Mesenchymal stem cell (in vitro differentiated cells and primary cell): ENCODE data around the gene ANKRA2. TPM values are rescaled to one million over a fixed set of nuclear protein-coding genes. Genes with fewer than 3 reads are reported as not detected.
A peak's percentile ranks its signal among the peaks of the same experiment; 100 is the strongest.

ENCODE experiments used
- DNase-seq: peaks from one replicate; pipeline ENCODE4 v3.0.0-alpha.2; 2013
- H2AFZ ChIP-seq: one replicate; pipeline ENCODE4 v1.6.1; 2013; ENCODE audit warnings: low read depth, mild to moderate bottlenecking, control low read depth, inconsistent platforms, low read length, moderate library complexity
- H2AK5ac ChIP-seq: 2 replicates; pipeline ENCODE4 v1.6.1; 2013; ENCODE audit warnings: low read length, moderate library complexity, mild to moderate bottlenecking, inconsistent platforms; ENCODE audit not compliant: severe bottlenecking
- H2BK120ac ChIP-seq: one replicate; pipeline ENCODE4 v1.6.1; 2013; ENCODE audit warnings: low read depth, mild to moderate bottlenecking, inconsistent platforms, low read length, moderate library complexity
- H2BK12ac ChIP-seq, 2 experiments: one replicate each; pipeline ENCODE4 v1.6.1; 2013; ENCODE audit warnings: inconsistent platforms in 2 of 2, low read length in 2 of 2, mild to moderate bottlenecking in 2 of 2, moderate library complexity in 2 of 2, control low read depth in 1 of 2
- H2BK15ac ChIP-seq: one replicate; pipeline ENCODE4 v1.6.1; 2013; ENCODE audit warnings: mild to moderate bottlenecking, low read depth, inconsistent platforms; ENCODE audit not compliant: poor library complexity, severe bottlenecking
- H2BK5ac ChIP-seq: 2 replicates; pipeline ENCODE4 v1.6.1; 2013; ENCODE audit warnings: low read depth, mild to moderate bottlenecking, low read length, control low read depth, inconsistent platforms; ENCODE audit not compliant: poor library complexity, severe bottlenecking
- H3K14ac ChIP-seq, 2 experiments: one replicate each; pipeline ENCODE4 v1.6.1; 2013; ENCODE audit warnings: inconsistent platforms in 2 of 2, low read length in 2 of 2, control low read depth in 1 of 2, mild to moderate bottlenecking in 1 of 2, moderate library complexity in 1 of 2
- H3K18ac ChIP-seq, 2 experiments: one replicate each; pipeline ENCODE4 v1.6.1; 2013; ENCODE audit warnings: inconsistent platforms in 2 of 2, low read length in 2 of 2, control low read depth in 1 of 2, low read depth in 1 of 2, mild to moderate bottlenecking in 1 of 2
- H3K23ac ChIP-seq, 2 experiments: one replicate each; pipeline ENCODE4 v1.6.1; 2013; ENCODE audit warnings: inconsistent platforms in 2 of 2, low read length in 2 of 2, mild to moderate bottlenecking in 2 of 2, moderate library complexity in 2 of 2, control low read depth in 1 of 2
- H3K27ac ChIP-seq: 2 replicates; pipeline ENCODE4 v1.5.1; 2013; ENCODE audit warnings: mild to moderate bottlenecking, moderate library complexity, low read length, control low read depth, inconsistent platforms; ENCODE audit not compliant: poor library complexity, severe bottlenecking
- H3K27me3 ChIP-seq, 2 experiments: 2 replicates each; pipeline versions ENCODE4 v1.6.1 to v1.7.0; 2013; ENCODE audit warnings: low read length in 2 of 2, mild to moderate bottlenecking in 2 of 2, moderate library complexity in 2 of 2, control low read depth in 1 of 2, inconsistent platforms in 1 of 2; ENCODE audit not compliant: control insufficient read depth in 1 of 2, insufficient read depth in 1 of 2
- H3K36me3 ChIP-seq, 2 experiments: 2 replicates each; pipeline versions ENCODE4 v1.6.1 to v1.7.0; 2013; ENCODE audit warnings: low read length in 2 of 2, control low read depth in 1 of 2, inconsistent platforms in 1 of 2, low read depth in 1 of 2, mild to moderate bottlenecking in 1 of 2; ENCODE audit not compliant: insufficient read depth in 2 of 2, control insufficient read depth in 1 of 2
- H3K4ac ChIP-seq, 2 experiments: one replicate each; pipeline ENCODE4 v1.6.1; 2013; ENCODE audit warnings: inconsistent platforms in 2 of 2, low read length in 2 of 2, mild to moderate bottlenecking in 2 of 2, moderate library complexity in 2 of 2, control low read depth in 1 of 2, low read depth in 1 of 2
- H3K4me1 ChIP-seq: 2 replicates; pipeline ENCODE4 v1.6.1; 2013; ENCODE audit warnings: low read depth, low read length, control low read depth; ENCODE audit not compliant: control insufficient read depth, insufficient read depth
- H3K4me2 ChIP-seq: 2 replicates; pipeline ENCODE4 v1.6.1; 2013; ENCODE audit warnings: low read length, mild to moderate bottlenecking, inconsistent platforms; ENCODE audit not compliant: poor library complexity, severe bottlenecking
- H3K4me3 ChIP-seq, 2 experiments: 2 replicates each; pipeline versions ENCODE4 v1.5.1 to v1.7.0; 2013; ENCODE audit warnings: low read length in 2 of 2, mild to moderate bottlenecking in 2 of 2, control low read depth in 1 of 2, low read depth in 1 of 2; ENCODE audit not compliant: insufficient read depth in 1 of 2
- H3K79me1 ChIP-seq: replicated peaks from 2 replicates; pipeline ENCODE4 v1.6.1; 2013; ENCODE audit warnings: mild to moderate bottlenecking, control low read depth, low read length, inconsistent platforms; ENCODE audit not compliant: poor library complexity, severe bottlenecking
- H3K9ac ChIP-seq: 2 replicates; pipeline ENCODE4 v1.7.0; 2013; ENCODE audit warnings: mild to moderate bottlenecking, low read length, moderate library complexity
- H3K9me3 ChIP-seq: 2 replicates; pipeline ENCODE4 v1.7.0; 2013; ENCODE audit warnings: mild to moderate bottlenecking, low read length; ENCODE audit not compliant: control insufficient read depth
- H4K8ac ChIP-seq: one replicate; pipeline ENCODE4 v1.6.1; 2013; ENCODE audit warnings: inconsistent platforms, mild to moderate bottlenecking, low read length, moderate library complexity
- H4K91ac ChIP-seq: one replicate; pipeline ENCODE4 v1.6.1; 2013; ENCODE audit warnings: mild to moderate bottlenecking, low read length, inconsistent platforms
- WGBS: methylation state at CpG from one replicate; pipeline ENCODE4 v1.1.7; 2013; ENCODE audit warnings: mixed read lengths; 5-methylcytosine and 5-hydroxymethylcytosine counted together
- polyA plus RNA-seq, 2 experiments: library from polyadenylated mRNA; stranded (reverse); fragments of 200-250 nt; gene quantifications; one replicate each; pipeline ENCODE4 v1.2.3, GENCODE V29; 2013

Gene ANKRA2, protein sequence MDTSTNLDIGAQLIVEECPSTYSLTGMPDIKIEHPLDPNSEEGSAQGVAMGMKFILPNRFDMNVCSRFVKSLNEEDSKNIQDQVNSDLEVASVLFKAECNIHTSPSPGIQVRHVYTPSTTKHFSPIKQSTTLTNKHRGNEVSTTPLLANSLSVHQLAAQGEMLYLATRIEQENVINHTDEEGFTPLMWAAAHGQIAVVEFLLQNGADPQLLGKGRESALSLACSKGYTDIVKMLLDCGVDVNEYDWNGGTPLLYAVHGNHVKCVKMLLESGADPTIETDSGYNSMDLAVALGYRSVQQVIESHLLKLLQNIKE
- 14.0 TPM for polyA plus RNA-seq (2013, experiment 1 of 2)
- 14.4 TPM for polyA plus RNA-seq (2013, experiment 2 of 2)

DNA sequence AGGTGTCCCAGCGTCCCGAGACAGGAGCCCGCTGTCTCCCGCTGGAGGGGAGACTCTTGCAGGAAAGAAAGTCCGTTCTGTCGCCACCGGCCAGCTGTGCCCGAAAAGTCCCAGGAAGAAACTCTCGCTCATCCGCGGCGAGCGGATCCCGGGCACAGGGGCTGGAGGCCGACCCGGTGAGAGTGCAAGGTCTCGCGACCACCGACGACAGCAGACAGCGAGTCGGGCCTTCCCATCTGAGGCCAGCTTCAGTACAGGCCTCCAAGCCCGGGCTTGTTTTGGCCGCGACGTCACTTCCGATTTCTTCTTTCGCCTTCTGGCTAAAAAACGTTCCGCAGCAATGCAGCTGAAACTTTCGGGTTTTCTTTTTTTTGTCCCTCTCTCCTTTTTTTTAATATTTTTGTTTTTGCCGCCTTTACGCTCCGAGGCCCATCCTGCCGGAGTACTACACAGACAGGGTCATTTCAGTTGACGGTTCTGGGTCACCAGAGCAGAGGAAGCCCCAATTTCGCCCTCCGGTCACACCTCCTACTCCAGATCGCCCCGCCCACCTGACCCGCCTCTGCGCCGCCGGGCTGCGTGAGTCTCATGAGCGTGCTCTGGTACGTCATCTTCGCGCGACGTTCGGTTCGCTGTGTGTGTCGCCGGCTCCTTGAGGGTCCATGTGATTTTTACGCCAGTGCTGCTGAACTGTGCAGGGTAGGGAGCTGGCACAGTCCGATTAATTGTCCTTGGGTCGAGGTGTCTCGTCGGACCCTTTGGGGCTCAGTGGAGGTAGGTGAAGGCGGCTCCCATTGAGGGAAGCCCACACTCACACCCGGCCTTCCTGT lies at the start of gene ANKRA2, which contains the start of gene UTP15:
Gene ANKRA2 (minus strand): TSS at position 501 of the 830 bp plus-strand sequence. CDS start 2,758 bp downstream, outside the sequence.
Gene UTP15 (plus strand): TSS at position 605 of the 830 bp plus-strand sequence. CDS start 1,602 bp downstream, outside the sequence.
- Histone ChIP-seq H3K14ac (no peak within 1 kb of the TSS), H3K4ac (peak within 1 kb of the TSS in 1 of 2 experiments; percentile 81), H3K27ac (peak within 1 kb of the TSS; percentile 71), H2AFZ (peak within 1 kb of the TSS; percentile 54), H3K27me3 (no peaks in the 10 kb centered on the region), H2AK5ac (no peak within 1 kb of the TSS), H4K8ac (peak within 1 kb of the TSS; percentile 41), H2BK15ac (no peak within 1 kb of the TSS), H3K4me1 (no peaks in the 10 kb centered on the region), H2BK12ac (no peak within 1 kb of the TSS), H3K79me1 (peaks cover 11% of the 10 kb centered on the region), H3K36me3 (peaks cover 3 to 45% of the 10 kb centered on the region in 2 experiments), H3K4me3 (peak within 1 kb of the TSS; percentile 79 to 100), H3K9ac (peak within 1 kb of the TSS; percentile 99), H3K18ac (peak within 1 kb of the TSS; percentile 37 to 86), H3K9me3 (no peaks in the 10 kb centered on the region), H3K4me2 (peak within 1 kb of the TSS; percentile 73), H2BK5ac (peak within 1 kb of the TSS; percentile 51), H3K23ac (no peak within 1 kb of the TSS), H2BK120ac (no peak within 1 kb of the TSS), H4K91ac (no peak within 1 kb of the TSS)
- WGBS, result under 1% methylated on average over 62 of the region's 62 CpGs
- peak; percentile 99 for DNase-seq

GRCh38 chr5:73615085-73615484 lies 49.6 kb upstream of the ANKRA2 start:
- H3K9me3 ChIP-seq, result no peaks in the 10 kb centered on the region
- no peak overlapping the region for H3K4me2 ChIP-seq
- no peak overlapping the region for H3K18ac ChIP-seq
- no peak overlapping the region for H3K14ac ChIP-seq
- no peak overlapping the region for H3K4me3 ChIP-seq
- H3K27me3 ChIP-seq, result peaks cover 0 to 9% of the 10 kb centered on the region in 2 experiments
- H3K27ac ChIP-seq, result no peak overlapping the region
- H4K8ac ChIP-seq, result no peak overlapping the region
- H2BK5ac ChIP-seq, result no peak overlapping the region
- H2BK12ac ChIP-seq, result no peak overlapping the region
- WGBS, result 83% methylated on average over 2 of the region's 2 CpGs
- H3K4me1 ChIP-seq, result no peaks in the 10 kb centered on the region
- no peak overlapping the region for H4K91ac ChIP-seq
- H3K4ac ChIP-seq, result no peak overlapping the region
- no peak for DNase-seq
- no peak overlapping the region for H3K9ac ChIP-seq
- no peak overlapping the region for H2BK15ac ChIP-seq
- no peak overlapping the region for H3K23ac ChIP-seq
- H2BK120ac ChIP-seq, result no peak overlapping the region
- no peaks in the 10 kb centered on the region for H3K36me3 ChIP-seq
- no peak overlapping the region for H2AK5ac ChIP-seq
- no peak overlapping the region for H2AFZ ChIP-seq
- no peaks in the 10 kb centered on the region for H3K79me1 ChIP-seq

GRCh38 chr5:73612799-73613198 lies 47.4 kb upstream of the ANKRA2 start:
- WGBS, result 95% methylated on average over 3 of the region's 3 CpGs
- no peak overlapping the region for H3K4ac ChIP-seq
- no peak for DNase-seq
- H4K8ac ChIP-seq, result no peak overlapping the region
- H3K79me1 ChIP-seq, result no peaks in the 10 kb centered on the region
- H2AFZ ChIP-seq, result no peak overlapping the region
- H3K4me2 ChIP-seq, result no peak overlapping the region
- no peak overlapping the region for H3K9ac ChIP-seq
- no peaks in the 10 kb centered on the region for H3K36me3 ChIP-seq
- no peak overlapping the region for H2BK12ac ChIP-seq
- no peak overlapping the region for H3K27ac ChIP-seq
- H2BK5ac ChIP-seq, result no peak overlapping the region
- H3K23ac ChIP-seq, result no peak overlapping the region
- H4K91ac ChIP-seq, result no peak overlapping the region
- no peak overlapping the region for H3K4me3 ChIP-seq
- no peak overlapping the region for H2BK120ac ChIP-seq
- no peaks in the 10 kb centered on the region for H3K4me1 ChIP-seq
- H3K9me3 ChIP-seq, result no peaks in the 10 kb centered on the region
- no peak overlapping the region for H3K14ac ChIP-seq
- no peak overlapping the region for H2BK15ac ChIP-seq
- peaks cover 0 to 10% of the 10 kb centered on the region in 2 experiments for H3K27me3 ChIP-seq
- no peak overlapping the region for H2AK5ac ChIP-seq
- no peak overlapping the region for H3K18ac ChIP-seq

GRCh38 chr5:73607228-73607627 lies 41.8 kb upstream of the ANKRA2 start:
- DNase-seq, result no peak
- Histone ChIP-seq H3K14ac (no peak overlapping the region), H3K4me2 (no peak overlapping the region)

More at GRCh38 chr5:73607228-73607627, 41.8 kb upstream of the ANKRA2 start:
- Histone ChIP-seq H2BK12ac (no peak overlapping the region), H4K8ac (no peak overlapping the region), H2AFZ (no peak overlapping the region), H3K4ac (no peak overlapping the region), H3K9ac (no peak overlapping the region), H3K4me1 (peaks cover 3% of the 10 kb centered on the region), H2BK5ac (no peak overlapping the region), H3K79me1 (no peaks in the 10 kb centered on the region), H4K91ac (no peak overlapping the region), H2BK15ac (no peak overlapping the region), H3K9me3 (peaks cover 2% of the 10 kb centered on the region), H3K27ac (no peak overlapping the region), H3K4me3 (no peak overlapping the region), H2AK5ac (no peak overlapping the region), H3K23ac (no peak overlapping the region), H3K27me3 (peaks cover 0 to 10% of the 10 kb centered on the region in 2 experiments), H3K18ac (no peak overlapping the region), H2BK120ac (no peak overlapping the region), H3K36me3 (no peaks in the 10 kb centered on the region)
